Small intestine (tissue), 7 donors: ENCODE results near the gene ZDHHC1. TPM values are rescaled to one million over a fixed set of nuclear protein-coding genes. Genes with fewer than 3 reads are reported as not detected.
"Not testable (repeated sequence)": the region's sequence is repeated elsewhere in the genome, so short reads cannot be mapped to it uniquely, and the experiment has no call there.

Source experiments
- DNase-seq, 2 donors: peaks; one replicate each; pipeline versions ENCODE4 v3.0.0 to v3.0.0-alpha.2; 2013
- FAIRE-seq: peaks from 2 replicates; lab custom pipeline; 2012; peaks lifted over from hg19 to GRCh38; lab: Jason Lieb, UNC
- H3K27ac ChIP-seq, 3 donors: one replicate each; pipeline ENCODE4 v1.5.1; 2013; ENCODE audit warnings: low read length in 2 of 3, mild to moderate bottlenecking in 2 of 3, control low read depth in 1 of 3, inconsistent platforms in 1 of 3, low read depth in 1 of 3, moderate library complexity in 1 of 3
- H3K27me3 ChIP-seq, 3 donors: one replicate each; pipeline ENCODE4 v1.6.1; 2013; ENCODE audit warnings: low read length in 3 of 3, inconsistent platforms in 1 of 3; ENCODE audit not compliant: control insufficient read depth in 3 of 3, insufficient read depth in 3 of 3
- H3K36me3 ChIP-seq, 3 donors: one replicate each; pipeline ENCODE4 v1.6.1; 2013; ENCODE audit warnings: low read length in 3 of 3, inconsistent platforms in 1 of 3, low read depth in 1 of 3, mild to moderate bottlenecking in 1 of 3, moderate library complexity in 1 of 3; ENCODE audit not compliant: control insufficient read depth in 3 of 3, insufficient read depth in 2 of 3
- H3K4me1 ChIP-seq, 3 donors: one replicate each; pipeline ENCODE4 v1.6.1; 2013; ENCODE audit warnings: low read length in 2 of 3, inconsistent platforms in 1 of 3, low read depth in 1 of 3, mild to moderate bottlenecking in 1 of 3, moderate library complexity in 1 of 3; ENCODE audit not compliant: control insufficient read depth in 3 of 3, insufficient read depth in 2 of 3
- H3K4me3 ChIP-seq, 3 donors: one replicate each; pipeline ENCODE4 v1.5.1; 2013; ENCODE audit warnings: low read length in 3 of 3, control low read depth in 1 of 3, inconsistent platforms in 1 of 3, low read depth in 1 of 3, mild to moderate bottlenecking in 1 of 3, moderate library complexity in 1 of 3
- H3K9me3 ChIP-seq, 2 donors: one replicate each; pipeline ENCODE4 v1.6.1; 2013; ENCODE audit warnings: low read depth in 1 of 2, low read length in 1 of 2; ENCODE audit not compliant: control insufficient read depth in 2 of 2, insufficient read depth in 1 of 2
- WGBS, 3 donors: extraction: QIAGEN DNeasy Blood & Tissue Kit; methylation state at CpG; one replicate each; pipeline ENCODE4 v1.1.7; 2013; 5-methylcytosine and 5-hydroxymethylcytosine counted together
- polyA plus RNA-seq, 4 donors: library from polyadenylated mRNA; stranded (reverse) in 3 of 4; unstranded in 1 of 4; fragments of 200-250 nt in 3 of 4; fragments of 120-200 nt in 1 of 4; gene quantifications; one replicate each; pipeline versions ENCODE4 v1.2.1 to v1.2.3, GENCODE V29; 2013
- donor health status: healthy with polysubstance abuse.
- donor health status: control.
- donor health status: control.
- donor health status: Bipolar disorder and iron deficiency.
- donor health status: healthy.

Gene ZDHHC1
- polyA plus RNA-seq, 4 donors: 1.9 to 5.3 (median 5.2) TPM; not detected in 1

DNA sequence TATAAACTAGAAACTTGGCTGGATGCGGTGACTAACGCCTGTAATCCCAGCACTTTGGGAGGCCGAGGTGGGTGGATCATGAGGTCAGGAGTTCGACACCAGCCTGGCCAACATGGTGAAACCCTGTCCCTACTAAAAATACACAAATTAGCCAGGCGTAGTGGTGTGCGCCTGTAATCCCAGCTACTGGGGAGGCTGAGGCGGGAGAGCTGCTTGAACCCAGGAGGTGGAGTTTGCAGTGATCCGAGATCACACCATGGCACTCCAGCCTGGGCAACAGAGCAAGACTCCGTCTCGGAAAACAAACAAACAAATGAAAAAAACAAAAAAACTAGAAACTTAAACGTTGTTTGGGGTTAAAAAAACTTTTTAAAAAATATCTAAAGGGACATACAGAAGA, 40.3 kb downstream of the ZDHHC1 start:
- not testable (repeated sequence) for H3K36me3 ChIP-seq, H3K27me3 ChIP-seq, H3K4me1 ChIP-seq, H3K27ac ChIP-seq, H3K4me3 ChIP-seq, DNase-seq, H3K9me3 ChIP-seq, FAIRE-seq
- 85 to 87% (median 86%) methylated on average over 11 of the region's 11 CpGs for WGBS, 3 donors

DNA sequence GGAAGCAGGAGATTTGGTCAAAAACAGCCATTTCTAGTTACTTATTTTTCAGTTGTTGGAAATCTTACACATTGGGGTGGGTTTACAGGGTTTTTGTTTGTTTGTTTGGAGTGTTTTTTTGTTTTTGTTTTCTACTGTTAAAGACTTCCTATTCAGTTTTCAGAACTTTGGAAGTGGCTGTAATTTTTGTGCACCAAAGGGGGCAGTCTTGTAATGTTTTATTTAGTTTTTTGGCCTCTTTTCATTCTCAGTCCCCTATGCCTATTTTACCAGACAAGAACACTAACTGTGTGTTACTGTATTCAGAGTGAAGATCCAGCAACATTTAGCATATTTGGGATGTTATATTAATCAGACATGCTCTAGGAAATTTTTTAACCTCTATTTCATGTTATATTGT, 43.6 kb downstream of the ZDHHC1 start:
- H3K36me3 ChIP-seq: no peaks in the 10 kb centered on the region
- H3K9me3 ChIP-seq: no peaks in the 10 kb centered on the region
- H3K27me3 ChIP-seq: no peaks in the 10 kb centered on the region
- H3K4me1 ChIP-seq: peaks cover 0 to 10% (median 6%) of the 10 kb centered on the region in 3 donors
- H3K27ac ChIP-seq: no peak overlapping the region
- H3K4me3 ChIP-seq: no peak overlapping the region
- FAIRE-seq (no peak), DNase-seq (peak in 1 of 2 donors; percentile 28)

DNA sequence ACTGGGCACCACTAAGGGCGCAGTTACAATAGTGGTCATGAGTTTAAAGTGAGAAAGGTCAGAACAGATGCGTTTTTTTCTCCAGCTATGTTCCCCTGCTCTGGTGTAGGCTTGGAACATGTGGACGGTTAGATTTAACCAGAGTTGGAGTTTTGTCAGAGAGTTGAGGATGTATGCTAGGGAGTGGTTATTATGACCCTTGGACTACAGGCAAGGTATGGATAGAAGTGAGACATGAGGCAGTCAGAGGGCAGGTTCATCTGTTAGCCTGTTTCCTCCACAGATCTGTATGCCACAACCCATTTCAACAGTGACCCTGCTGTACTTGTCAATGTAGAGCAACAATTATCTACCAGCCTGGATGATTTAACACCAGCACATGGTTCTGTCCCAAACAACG, 45.6 kb downstream of the ZDHHC1 start:
- H3K36me3 ChIP-seq: no peaks in the 10 kb centered on the region
- WGBS, 3 donors: 25 to 72% (median 55%) methylated on average over 4 of the region's 4 CpGs
- DNase-seq (peak; percentile 75 to 89), FAIRE-seq (no peak)
- H3K4me3 ChIP-seq: no peak overlapping the region
- H3K27ac ChIP-seq: peak overlapping the region in 2 of 3 donors; percentile 20 to 51
- no peaks in the 10 kb centered on the region for H3K27me3 ChIP-seq
- H3K9me3 ChIP-seq: no peaks in the 10 kb centered on the region
- H3K4me1 ChIP-seq: peaks cover 0 to 10% (median 6%) of the 10 kb centered on the region in 3 donors

DNA sequence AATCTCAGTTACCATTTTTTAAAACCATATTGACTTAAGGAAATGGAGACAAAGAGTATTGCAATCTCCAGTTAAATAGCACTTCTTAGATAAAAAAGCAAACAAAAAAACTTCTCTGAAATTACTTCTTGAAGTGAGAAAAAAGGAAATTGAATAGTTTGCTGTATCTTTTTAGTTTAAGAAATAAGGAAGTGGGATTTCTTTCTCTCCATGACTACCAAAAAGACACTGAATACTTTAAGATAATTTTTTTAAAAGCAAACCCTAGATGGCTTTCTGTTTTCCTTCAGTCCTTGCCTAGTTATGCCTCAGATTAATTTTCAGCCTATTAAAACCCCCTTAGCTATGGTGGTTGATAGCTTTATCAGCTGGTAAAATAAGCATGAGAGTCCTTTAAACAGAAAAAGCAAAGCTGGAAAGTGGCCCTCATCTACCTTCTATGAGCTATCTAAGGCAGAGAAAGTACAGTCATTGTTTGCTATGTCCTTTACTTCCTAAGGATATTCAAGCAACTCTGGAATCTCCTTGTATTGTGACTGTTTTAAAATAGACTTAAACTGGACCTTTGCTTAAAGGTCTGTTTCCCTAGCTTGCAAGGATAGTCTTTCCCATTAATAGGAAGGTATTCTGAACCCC, 51.6 kb downstream of the ZDHHC1 start:
- DNase-seq: peak in 1 of 2 donors; percentile 18
- no peak for FAIRE-seq
- Histone ChIP-seq H3K27me3 (no peaks in the 10 kb centered on the region), H3K4me1 (peaks cover 0 to 11% (median 0%) of the 10 kb centered on the region in 3 donors), H3K4me3 (no peak overlapping the region), H3K36me3 (no peaks in the 10 kb centered on the region), H3K9me3 (no peaks in the 10 kb centered on the region), H3K27ac (peak overlapping the region in 1 of 3 donors; percentile 47)

DNA sequence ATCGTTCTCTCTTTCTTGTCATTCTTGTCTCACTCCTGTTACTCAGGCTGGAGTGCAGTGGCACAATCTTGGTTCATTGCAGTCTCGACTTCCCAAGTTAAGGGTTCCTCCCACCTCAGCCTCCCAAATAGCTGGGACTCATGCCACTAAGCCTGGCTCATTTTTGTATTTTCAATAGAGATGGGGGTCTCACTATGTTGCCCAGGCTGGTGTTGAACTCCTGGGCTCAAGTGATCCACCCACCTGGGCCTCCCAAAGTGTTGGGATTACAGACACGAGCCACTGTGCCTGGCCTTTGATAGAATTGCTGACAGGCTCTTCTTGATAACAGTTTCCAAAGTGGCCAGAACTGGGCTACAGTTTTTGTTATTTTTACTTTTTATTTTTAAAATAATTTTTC, 55.2 kb downstream of the ZDHHC1 start:
- no peak overlapping the region for H3K4me3 ChIP-seq
- WGBS, 3 donors: 73 to 87% (median 85%) methylated on average over 3 of the region's 3 CpGs
- H3K27ac ChIP-seq: no peak overlapping the region
- no peaks in the 10 kb centered on the region for H3K27me3 ChIP-seq
- no peaks in the 10 kb centered on the region for H3K9me3 ChIP-seq
- H3K36me3 ChIP-seq: no peaks in the 10 kb centered on the region
- FAIRE-seq (no peak), DNase-seq (no peak)
- H3K4me1 ChIP-seq: peaks cover 0 to 17% (median 0%) of the 10 kb centered on the region in 3 donors

DNA sequence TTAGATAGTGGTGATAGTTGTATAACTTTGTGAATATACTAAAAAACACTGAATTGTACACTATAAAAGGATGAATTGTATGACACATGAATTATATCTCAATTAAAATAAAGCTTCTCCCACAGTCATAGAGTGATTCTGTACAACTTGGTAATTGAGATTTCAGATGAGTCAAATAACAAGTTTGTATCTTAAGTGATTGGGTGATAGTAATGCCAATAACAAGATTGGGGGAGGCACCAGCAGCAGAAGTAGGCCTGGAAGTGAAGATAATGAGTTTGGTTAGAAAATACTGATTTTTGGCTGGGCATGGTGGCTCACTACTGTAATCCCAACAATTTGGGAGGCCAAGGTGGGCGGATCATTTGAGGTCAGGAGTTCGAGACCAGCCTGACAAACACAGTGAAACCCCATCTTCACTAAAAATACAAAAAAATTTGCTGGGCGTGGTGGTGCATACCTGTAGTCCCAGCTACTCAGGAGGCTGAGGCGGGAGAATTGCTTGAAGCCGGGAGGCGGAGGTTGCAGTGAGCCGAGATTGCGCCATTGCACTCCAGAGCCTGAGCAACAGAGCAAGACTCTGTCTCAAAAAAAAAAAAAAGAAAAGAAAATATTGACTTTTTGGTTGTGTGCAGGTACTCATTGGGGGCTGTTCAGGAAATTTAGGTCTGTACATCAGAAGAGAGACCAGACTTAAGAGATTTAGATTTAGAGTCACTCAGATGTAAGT, 56.6 kb downstream of the ZDHHC1 start:
- H3K4me3 ChIP-seq, H3K27ac ChIP-seq, FAIRE-seq, H3K27me3 ChIP-seq, H3K9me3 ChIP-seq, DNase-seq, H3K36me3 ChIP-seq: not testable (repeated sequence)
- peaks cover 0 to 15% (median 0%) of the 10 kb centered on the region in 3 donors for H3K4me1 ChIP-seq
- WGBS, 3 donors: 93% methylated on average over 8 of the region's 8 CpGs

DNA sequence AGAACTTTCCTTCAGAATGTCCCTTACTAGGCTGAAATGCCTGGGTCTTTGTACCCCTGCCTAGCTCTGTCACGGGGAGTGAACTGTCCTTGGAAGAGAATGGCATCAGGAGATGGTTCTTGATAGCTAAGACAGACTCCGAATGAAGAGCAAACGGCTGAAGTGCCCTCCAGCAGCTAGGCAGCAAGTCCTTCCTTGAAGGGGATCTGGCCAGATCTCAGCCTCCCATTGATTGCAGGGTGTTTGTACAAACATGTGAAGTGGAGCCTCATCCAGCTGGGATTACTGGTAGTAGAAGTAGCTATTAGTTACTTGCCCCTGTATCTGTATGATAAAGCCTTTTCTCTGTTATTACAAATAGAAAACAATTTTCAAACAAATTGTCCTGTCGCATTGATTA, 58.7 kb downstream of the ZDHHC1 start:
- FAIRE-seq: no peak
- WGBS, 3 donors: 66 to 76% (median 74%) methylated on average over 4 of the region's 4 CpGs
- no peak for DNase-seq

DNA sequence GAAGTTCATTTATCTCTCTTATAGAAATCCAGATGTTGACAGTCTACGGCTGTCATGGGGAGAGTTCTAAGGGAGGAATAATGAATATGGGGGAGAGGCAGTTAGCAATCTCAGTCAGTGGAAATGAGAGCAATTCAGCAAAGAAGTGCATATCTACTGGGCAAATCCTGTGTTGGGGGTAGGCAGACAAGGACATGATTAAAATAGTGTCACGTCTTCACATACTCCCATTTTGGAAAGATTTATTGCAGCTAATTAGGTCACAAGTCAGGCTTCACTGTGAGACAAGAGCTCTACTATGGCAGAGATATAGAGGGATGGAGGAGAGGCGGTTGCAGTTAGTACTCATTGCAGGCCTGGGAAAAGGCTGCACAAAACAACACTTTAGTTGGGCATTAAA, 59.9 kb downstream of the ZDHHC1 start:
- no peaks in the 10 kb centered on the region for H3K27me3 ChIP-seq
- 45 to 72% (median 68%) methylated on average over 3 of the region's 3 CpGs for WGBS, 3 donors
- H3K9me3 ChIP-seq: no peaks in the 10 kb centered on the region
- no peak overlapping the region for H3K27ac ChIP-seq
- no peak overlapping the region for H3K4me3 ChIP-seq
- FAIRE-seq (no peak), DNase-seq (no peak)
- H3K36me3 ChIP-seq: no peaks in the 10 kb centered on the region
- H3K4me1 ChIP-seq: peaks cover 0 to 7% (median 0%) of the 10 kb centered on the region in 3 donors

More for the DNA sequence above, 58.7 kb downstream of the ZDHHC1 start:
- H3K27me3 ChIP-seq: no peaks in the 10 kb centered on the region
- H3K4me1 ChIP-seq: peaks cover 0 to 7% (median 0%) of the 10 kb centered on the region in 3 donors
- no peaks in the 10 kb centered on the region for H3K9me3 ChIP-seq
- H3K4me3 ChIP-seq: no peak overlapping the region
- H3K27ac ChIP-seq: no peak overlapping the region
- H3K36me3 ChIP-seq: no peaks in the 10 kb centered on the region
